GM12874 (cell line): ENCODE measurements around the gene TPM4.
A peak's percentile ranks its signal among the peaks of the same experiment; 100 is the strongest.

ENCODE experiments used
- TF ChIP-seq, protein P1 (sequence below): IDR thresholded peaks from 2 replicates; pipeline ENCODE4 v1.5.1; 2011; ENCODE audit warnings: low read depth, mild to moderate bottlenecking, control low read depth, low read length, moderate library complexity; ENCODE audit not compliant: insufficient read depth

Gene TPM4

DNA sequence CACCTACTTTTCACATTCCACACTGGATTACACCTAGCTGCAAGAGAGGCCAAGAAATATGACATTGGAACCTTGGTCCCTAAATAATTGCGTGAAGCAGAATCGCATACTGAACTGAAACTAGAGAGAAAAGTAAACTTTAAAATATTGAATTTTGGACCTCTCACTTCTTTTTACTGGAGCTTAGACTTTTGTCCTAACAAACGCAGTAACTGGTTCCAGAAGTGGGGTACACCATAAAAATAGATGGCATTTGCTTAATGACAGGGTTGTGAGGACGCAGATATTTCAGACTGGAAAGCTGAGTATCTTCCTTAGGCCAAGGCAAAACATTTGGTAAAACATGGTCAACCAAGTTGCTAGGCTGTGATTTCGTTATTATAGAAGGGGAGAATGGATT is 19.2 kb upstream of the TPM4 start:
- TF ChIP-seq, protein P1, sequence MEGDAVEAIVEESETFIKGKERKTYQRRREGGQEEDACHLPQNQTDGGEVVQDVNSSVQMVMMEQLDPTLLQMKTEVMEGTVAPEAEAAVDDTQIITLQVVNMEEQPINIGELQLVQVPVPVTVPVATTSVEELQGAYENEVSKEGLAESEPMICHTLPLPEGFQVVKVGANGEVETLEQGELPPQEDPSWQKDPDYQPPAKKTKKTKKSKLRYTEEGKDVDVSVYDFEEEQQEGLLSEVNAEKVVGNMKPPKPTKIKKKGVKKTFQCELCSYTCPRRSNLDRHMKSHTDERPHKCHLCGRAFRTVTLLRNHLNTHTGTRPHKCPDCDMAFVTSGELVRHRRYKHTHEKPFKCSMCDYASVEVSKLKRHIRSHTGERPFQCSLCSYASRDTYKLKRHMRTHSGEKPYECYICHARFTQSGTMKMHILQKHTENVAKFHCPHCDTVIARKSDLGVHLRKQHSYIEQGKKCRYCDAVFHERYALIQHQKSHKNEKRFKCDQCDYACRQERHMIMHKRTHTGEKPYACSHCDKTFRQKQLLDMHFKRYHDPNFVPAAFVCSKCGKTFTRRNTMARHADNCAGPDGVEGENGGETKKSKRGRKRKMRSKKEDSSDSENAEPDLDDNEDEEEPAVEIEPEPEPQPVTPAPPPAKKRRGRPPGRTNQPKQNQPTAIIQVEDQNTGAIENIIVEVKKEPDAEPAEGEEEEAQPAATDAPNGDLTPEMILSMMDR: no peak

DNA sequence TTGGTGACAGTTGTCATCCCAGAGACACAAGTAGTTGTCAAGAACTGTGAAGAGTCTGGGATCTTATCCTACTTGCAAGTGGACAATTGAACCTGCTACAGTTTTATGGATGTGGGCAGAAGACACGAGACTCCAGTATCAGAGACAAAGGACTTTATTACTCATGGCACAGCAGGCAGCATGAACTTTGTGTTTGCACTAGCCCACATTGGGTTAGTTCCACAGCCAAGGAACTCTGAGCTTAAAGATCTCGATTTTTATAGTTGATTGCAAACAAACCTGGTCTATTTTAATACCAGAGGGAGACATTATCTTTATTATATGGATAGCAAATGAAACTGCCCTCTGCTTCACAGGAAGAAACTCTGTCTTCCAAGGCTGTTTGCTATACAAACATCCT is 16.0 kb upstream of the TPM4 start:
- TF ChIP-seq, protein P1: no peak

GRCh38 chr19:16061943-16062342 is 14.4 kb upstream of the TPM4 start:
- TF ChIP-seq, protein P1: no peak

GRCh38 chr19:16062789-16063188 is 13.5 kb upstream of the TPM4 start:
- TF ChIP-seq, protein P1: peak; percentile 94

DNA sequence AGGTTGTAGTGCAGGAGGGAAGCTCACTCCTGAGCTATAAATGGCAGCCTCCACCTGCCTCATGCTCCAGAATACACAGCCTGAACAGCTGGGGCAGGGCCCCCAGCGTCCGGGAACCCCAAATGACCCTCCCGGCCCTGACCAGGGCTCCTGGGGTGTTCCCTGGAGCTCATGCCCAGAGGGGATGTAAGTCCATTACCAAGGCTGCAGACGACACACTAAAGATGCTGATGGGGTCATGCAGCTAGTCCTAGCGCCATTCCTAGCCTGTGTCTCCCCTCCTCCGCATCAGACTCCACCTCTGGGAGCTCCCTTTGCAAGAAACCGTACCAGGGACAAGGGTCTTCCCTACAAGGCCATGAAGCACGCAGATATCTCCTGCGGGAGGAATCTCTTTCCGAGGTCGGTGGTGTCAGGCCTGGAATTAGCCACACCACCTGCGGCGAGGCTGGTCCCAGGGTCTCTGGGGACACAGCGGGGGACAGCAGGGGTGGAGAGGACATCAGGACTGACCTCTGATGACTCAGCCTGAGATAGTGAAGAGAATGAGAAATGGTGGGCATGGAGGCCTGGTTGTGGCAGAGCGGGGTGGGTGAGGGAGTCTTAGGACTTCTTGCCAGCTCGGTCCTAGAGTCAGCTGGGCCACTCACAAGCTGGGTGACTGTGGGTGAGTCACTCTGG is 11.9 kb upstream of the TPM4 start:
- TF ChIP-seq, protein P1: no peak

DNA sequence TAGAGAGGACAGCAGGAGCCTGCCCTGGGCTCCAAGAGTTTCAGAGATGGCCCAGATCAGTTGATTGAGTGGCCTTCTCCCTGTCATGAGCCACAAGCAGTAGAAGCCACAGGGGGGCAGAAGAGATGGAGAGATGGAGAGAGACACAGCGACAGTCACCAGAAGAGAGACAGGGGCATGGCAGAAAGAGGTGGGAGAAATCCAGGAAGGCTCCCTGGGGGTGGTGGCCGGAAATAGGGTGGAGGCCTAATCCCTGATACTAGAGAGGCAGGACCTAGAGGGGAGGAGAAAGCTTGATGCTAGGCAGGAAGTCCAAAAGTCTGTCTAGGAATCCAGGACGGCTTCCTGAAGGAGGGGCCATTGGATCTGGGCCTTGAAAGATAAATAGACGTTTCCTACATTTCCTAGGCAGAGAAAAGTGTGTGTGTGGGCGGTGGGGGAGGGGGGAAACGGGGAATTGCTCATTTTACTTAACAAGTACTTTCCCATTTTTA is 9.6 kb upstream of the TPM4 start:
- TF ChIP-seq, protein P1: peak; percentile 61

- TF ChIP-seq, protein P1: no peak
Observed at GRCh38 chr19:16067205-16067938, 8.9 kb upstream of the TPM4 start.
